ENCODE results near the gene BPIFA2. TPM values are rescaled to one million over a fixed set of nuclear protein-coding genes. Genes with fewer than 3 reads are reported as not detected.

BPIFA2 gene
- polyA plus RNA-seq, 1 donor from 2014 or later, result not detected

Other genes with a start within 250 kb of the BPIFA2 start
- gene SUN5, start 163.7 kb upstream of the BPIFA2 start, polyA plus RNA-seq, result not detected in 2 replicates
- not detected in 2 replicates for gene BPIFB2, start 160.5 kb upstream of the BPIFA2 start, polyA plus RNA-seq
- not detected in 2 replicates for gene BPIFB6, start 136.5 kb upstream of the BPIFA2 start, polyA plus RNA-seq
- gene BPIFB3, start 114.3 kb upstream of the BPIFA2 start, polyA plus RNA-seq, result not detected in 2 replicates
- gene BPIFB4, start 88.5 kb upstream of the BPIFA2 start, polyA plus RNA-seq, result not detected in 2 replicates
- gene BPIFA3, start 49.2 kb downstream of the BPIFA2 start, polyA plus RNA-seq, result not detected in 2 replicates
- gene BPIFA1, start 67.8 kb downstream of the BPIFA2 start, polyA plus RNA-seq, result not detected in 2 replicates
- not detected in 2 replicates for gene BPIFB1, start 115.1 kb downstream of the BPIFA2 start, polyA plus RNA-seq
- 47.2 and 52.5 TPM in 2 replicates for gene CDK5RAP1, start 233.4 kb downstream of the BPIFA2 start, polyA plus RNA-seq